ENCODE results near the gene PIK3C2G.

PIK3C2G gene

GRCh38 chr12:18332173-18332572 is 70.9 kb downstream of the PIK3C2G start:
- no peak overlapping the region for H3K4me3 ChIP-seq (ENCODE audit: low read depth, low read length)
- DNase-seq (ENCODE audit: low read depth) = no peak

DNA sequence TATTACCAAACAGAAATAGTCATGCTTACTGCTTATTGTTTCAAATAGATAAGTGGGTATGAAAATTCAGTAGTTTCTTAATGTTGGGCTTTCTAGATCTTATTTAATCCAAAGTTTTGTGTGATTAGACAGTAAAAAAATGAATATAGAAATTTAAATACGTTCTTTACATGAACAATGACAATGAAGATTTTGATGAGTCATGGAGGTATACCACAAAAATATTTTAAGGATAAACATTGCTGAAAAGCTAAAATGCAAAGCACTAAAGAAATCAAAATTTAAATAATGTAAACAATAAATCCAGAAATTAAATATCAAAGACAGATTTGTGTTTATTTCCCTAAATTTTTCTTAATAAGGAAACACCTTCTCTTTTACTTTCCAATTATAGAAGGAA is 78.3 kb downstream of the PIK3C2G start:
- no peak for DNase-seq (ENCODE audit: low read depth)
- no peak overlapping the region for H3K4me3 ChIP-seq (ENCODE audit: low read depth, low read length)

DNA sequence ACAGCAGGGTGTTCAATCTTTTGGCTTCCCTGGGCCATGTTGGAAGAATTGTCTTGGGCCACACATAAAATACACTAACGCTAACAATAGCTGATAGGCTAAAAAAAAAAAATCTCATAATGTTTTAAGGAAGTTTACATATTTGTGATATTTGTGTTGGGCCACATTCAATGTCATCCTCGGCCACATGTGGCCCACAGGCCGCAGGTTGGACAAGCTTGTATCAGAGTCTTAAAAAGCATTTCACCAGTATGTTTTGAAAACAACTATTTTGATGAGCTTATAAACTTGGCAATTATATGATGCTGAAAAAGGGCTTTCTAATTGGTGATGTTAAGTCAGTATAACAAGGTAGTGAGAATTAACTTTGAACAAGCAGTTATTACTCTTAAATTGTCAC is 78.9 kb downstream of the PIK3C2G start:
- no peak overlapping the region for H3K4me3 ChIP-seq (ENCODE audit: low read depth, low read length)
- no peak for DNase-seq (ENCODE audit: low read depth)

DNA sequence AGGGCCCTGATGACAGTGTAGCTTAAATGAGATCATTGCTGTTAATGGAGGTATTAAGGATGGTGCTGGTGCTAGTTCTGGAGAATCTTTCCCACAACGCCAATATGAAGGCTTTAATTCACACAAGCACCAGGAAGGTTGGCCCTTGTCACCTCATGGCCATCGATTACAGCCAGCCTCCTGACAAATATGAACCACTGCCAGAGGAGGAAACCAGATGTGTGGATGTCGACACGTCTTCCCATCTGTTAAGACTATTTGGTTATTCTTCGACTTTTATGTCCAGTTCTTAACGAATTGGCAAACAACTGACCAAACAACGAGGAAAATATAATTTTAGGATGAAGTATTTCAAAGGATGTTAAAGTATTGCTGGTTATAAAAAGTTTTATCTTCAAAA is 79.5 kb downstream of the PIK3C2G start:
- DNase-seq (ENCODE audit: low read depth) = no peak

GRCh38 chr12:18343708-18344107 is 82.4 kb downstream of the PIK3C2G start:
- DNase-seq (ENCODE audit: low read depth) = no peak
- H3K4me3 ChIP-seq (ENCODE audit: low read depth, low read length) = no peak overlapping the region

More for the DNA sequence above, 79.5 kb downstream of the PIK3C2G start:
- no peak overlapping the region for H3K4me3 ChIP-seq (ENCODE audit: low read depth, low read length)

DNA sequence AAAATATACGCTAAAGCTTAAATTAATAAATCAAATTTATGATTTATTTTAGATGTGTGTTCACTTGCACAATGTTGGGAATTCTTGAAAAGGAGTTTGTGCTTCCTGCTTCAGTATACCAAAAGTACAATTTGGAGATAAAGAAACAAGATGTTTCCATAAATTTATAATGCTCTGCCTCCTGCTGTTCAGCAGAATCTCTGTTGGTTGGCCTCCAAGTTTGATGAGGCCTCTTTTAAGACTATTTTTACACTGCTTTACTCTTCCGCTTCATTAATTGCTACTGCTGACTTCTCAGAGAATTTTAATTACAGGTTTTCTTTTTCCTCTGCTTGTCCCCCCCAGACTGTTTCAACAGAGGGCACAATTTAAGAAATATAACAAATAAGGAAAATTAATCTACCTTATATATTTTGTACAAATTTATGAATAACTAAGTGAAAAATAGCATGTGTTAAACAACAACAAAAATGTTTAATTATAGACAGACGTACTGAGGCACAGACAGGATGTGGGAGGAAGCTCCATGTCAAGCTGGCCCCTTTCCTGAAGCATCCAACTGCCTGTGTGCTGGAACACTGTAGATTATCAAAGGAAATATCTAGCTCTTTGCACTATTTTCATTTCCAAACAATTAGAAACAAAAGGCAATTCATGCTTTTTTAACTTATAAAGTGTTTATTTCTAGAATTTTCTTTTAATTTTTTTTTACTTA is 83.9 kb downstream of the PIK3C2G start:
- no peak for DNase-seq (ENCODE audit: low read depth)
- H3K4me3 ChIP-seq (ENCODE audit: low read depth, low read length) = no peak overlapping the region

DNA sequence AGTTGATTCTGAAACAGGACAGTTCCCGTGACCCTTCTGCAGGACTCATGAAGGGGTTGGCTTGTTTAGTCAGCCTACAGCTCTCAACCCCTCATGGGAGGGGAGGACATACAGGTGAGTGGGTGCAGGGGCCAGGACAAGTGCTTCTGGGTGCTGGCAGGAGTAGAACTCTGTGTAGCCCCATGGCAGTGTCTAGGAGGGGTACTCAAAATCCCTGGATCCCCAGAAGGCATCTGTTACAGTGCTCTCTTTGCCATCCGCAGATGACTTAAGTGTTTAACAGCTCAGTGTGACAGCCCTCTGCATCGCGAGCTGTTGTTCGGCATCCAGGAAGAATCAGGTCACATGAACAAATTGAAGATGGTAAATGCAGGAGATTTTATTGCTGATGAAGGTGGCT is 91.0 kb downstream of the PIK3C2G start:
- H3K4me3 ChIP-seq (ENCODE audit: low read depth, low read length) = no peak overlapping the region
- DNase-seq (ENCODE audit: low read depth) = no peak

GRCh38 chr12:18355429-18355828 is 94.1 kb downstream of the PIK3C2G start:
- H3K4me3 ChIP-seq (ENCODE audit: low read depth, low read length) = no peak overlapping the region
- no peak for DNase-seq (ENCODE audit: low read depth)

DNA sequence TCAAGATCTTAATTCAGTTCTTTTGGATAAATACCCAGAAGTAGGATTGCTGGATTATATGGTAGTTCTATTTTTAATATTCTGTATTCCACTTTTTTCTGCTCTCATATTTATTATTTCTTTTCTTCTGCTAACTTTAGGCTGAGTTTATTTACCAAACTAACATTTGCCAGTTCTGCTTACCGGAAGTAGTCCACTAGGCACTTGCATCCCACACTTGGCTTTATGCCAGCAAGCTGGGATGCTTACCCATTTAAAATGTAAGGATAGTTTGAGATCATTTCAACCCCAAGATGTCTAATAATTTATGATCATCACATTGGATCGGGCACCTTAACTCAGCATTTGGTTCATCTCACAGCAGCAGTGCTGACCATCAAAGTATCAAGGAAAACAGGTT is 96.8 kb downstream of the PIK3C2G start:
- no peak for DNase-seq (ENCODE audit: low read depth)
- H3K4me3 ChIP-seq (ENCODE audit: low read depth, low read length) = no peak overlapping the region

DNA sequence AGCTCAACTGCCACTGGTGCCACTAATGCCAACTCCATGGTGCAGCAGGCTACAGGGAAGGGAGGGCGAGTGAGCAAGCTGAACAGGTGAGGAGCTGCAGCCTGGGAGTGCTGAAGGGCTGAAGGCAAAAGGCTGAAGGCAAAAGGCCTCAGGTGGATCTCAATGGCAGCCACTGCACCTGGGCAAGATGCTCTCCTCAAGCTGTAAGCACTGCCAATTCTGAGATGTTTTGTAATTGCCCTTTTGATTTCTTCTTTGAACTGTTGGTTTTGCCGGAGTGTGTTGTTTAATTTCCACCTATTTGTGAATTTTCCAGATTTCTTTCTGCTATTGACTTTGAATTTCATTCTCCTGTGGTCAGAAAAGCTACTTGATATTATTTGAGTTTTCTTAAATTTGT is 97.6 kb downstream of the PIK3C2G start:
- no peak overlapping the region for H3K4me3 ChIP-seq (ENCODE audit: low read depth, low read length)
- DNase-seq (ENCODE audit: low read depth) = no peak

GRCh38 chr12:18361433-18361832 is 100.1 kb downstream of the PIK3C2G start:
- DNase-seq (ENCODE audit: low read depth) = no peak
- H3K4me3 ChIP-seq (ENCODE audit: low read depth, low read length) = no peak overlapping the region

DNA sequence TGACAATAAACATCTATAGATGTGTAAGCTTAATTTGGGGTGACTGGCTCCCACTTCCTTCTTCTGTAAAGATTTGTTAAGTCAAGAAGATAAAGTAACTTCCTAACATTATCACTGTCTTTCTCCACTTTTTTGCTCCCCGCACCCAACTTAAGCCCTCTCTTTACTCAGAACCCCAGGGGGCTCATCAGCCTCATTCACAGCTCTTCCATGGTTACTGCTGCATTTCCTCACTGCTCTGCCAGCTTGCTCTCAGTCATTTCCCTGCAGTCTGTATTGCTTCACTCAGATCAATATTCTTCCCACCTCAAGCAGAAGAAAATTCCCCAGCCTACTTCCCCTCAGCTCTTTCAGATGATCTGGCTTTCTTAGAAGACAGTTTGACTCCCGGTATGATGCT is 102.0 kb downstream of the PIK3C2G start:
- no peak overlapping the region for H3K4me3 ChIP-seq (ENCODE audit: low read depth, low read length)
- no peak for DNase-seq (ENCODE audit: low read depth)

DNA sequence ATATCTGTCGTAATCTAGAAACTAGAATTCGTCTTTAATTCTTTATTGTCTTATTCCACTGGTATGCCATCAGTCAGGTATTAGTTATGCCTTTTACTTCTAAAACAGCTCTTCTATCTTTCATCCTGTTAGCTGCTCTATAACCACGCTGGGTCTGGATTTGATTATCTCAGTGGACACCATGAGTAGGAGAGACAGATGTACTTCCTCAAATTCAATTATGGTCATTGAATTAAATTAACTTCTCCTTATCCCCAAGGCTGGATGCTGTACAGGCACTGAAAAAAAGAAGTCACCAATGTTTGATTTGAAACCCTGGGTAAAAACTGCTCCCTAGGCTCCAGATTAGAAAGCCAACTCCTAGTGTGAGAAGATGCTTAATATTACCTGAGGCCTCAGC is 107.3 kb downstream of the PIK3C2G start:
- no peak overlapping the region for H3K4me3 ChIP-seq (ENCODE audit: low read depth, low read length)
- DNase-seq (ENCODE audit: low read depth) = no peak

GRCh38 chr12:18373181-18373580 is 111.9 kb downstream of the PIK3C2G start:
- H3K4me3 ChIP-seq (ENCODE audit: low read depth, low read length) = no peak overlapping the region
- no peak for DNase-seq (ENCODE audit: low read depth)

DNA sequence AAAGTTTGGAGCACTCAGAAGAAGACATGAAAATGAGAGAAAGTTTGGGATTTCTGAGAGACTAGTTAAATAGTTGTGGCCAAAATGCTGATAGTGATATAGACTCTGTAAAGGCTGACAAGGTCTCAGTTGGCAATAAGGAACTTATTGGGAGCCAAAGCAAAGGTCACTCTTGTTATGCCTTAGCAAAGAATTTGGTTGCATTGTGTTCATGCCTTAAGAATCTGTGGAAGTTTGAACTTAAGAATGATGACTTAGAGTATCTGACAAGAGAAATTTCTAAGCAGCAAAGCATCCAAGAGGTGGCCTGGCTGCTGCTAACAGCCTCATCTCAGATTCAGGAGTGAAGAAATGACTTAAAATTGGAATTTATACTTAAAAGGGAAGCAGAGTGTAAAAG is 113.8 kb downstream of the PIK3C2G start:
- DNase-seq (ENCODE audit: low read depth) = no peak
- H3K4me3 ChIP-seq (ENCODE audit: low read depth, low read length) = no peak overlapping the region

- DNase-seq (ENCODE audit: low read depth) = no peak
Measured at GRCh38 chr12:18375583-18375982, 114.3 kb downstream of the PIK3C2G start.

DNA sequence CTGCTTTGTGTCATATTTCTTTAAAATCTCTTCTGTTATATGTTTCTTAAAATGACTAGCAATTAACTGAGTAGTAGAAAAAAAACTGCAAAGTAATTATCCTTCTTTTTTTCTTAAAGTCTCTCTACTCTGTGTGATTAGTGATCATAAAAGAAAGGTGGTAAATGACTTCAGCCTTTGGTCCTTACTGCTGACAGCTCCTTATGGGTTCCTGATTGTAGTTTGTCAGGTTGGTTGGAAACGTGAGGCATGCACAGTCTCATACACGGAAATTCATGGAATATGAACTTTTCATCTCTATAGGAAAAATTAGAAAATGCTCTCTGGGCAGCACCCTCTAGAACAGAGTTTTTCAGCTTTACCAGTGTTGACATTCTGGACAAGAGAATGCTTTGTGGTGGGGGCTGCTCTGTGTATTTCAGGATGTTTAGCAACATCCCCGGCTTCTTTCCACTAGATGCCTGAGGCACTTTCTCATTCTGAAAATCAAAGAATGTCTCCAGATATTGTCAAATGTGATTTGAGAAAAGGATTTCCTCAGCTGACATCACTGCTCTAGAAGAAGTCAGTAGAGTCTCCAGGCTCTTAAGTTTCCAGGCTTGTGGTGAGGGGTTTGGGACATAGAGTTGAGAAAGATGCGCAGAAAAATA is 121.0 kb downstream of the PIK3C2G start:
- peak; percentile 18 for DNase-seq (ENCODE audit: low read depth)
- H3K4me3 ChIP-seq (ENCODE audit: low read depth, low read length) = no peak overlapping the region

More at GRCh38 chr12:18375583-18375982, 114.3 kb downstream of the PIK3C2G start:
- H3K4me3 ChIP-seq (ENCODE audit: low read depth, low read length) = no peak overlapping the region

GRCh38 chr12:18383203-18383602 is 121.9 kb downstream of the PIK3C2G start:
- peak; percentile 65 for DNase-seq (ENCODE audit: low read depth)

GRCh38 chr12:18387706-18388105 is 126.4 kb downstream of the PIK3C2G start:
- DNase-seq (ENCODE audit: low read depth) = no peak
- H3K4me3 ChIP-seq (ENCODE audit: low read depth, low read length) = no peak overlapping the region

More at GRCh38 chr12:18383203-18383602, 121.9 kb downstream of the PIK3C2G start:
- no peak overlapping the region for H3K4me3 ChIP-seq (ENCODE audit: low read depth, low read length)

- DNase-seq (ENCODE audit: low read depth) = no peak
- no peak overlapping the region for H3K4me3 ChIP-seq (ENCODE audit: low read depth, low read length)
Measured at GRCh38 chr12:18389820-18390219, 128.5 kb downstream of the PIK3C2G start.

GRCh38 chr12:18391151-18391550 is 129.8 kb downstream of the PIK3C2G start:
- no peak overlapping the region for H3K4me3 ChIP-seq (ENCODE audit: low read depth, low read length)
- DNase-seq (ENCODE audit: low read depth) = no peak

Measured in skeletal muscle cell (primary cell).